Measurements from ENCODE around the gene TSPAN32. TPM values are rescaled to one million over a fixed set of nuclear protein-coding genes. Genes with fewer than 3 reads are reported as not detected.

The TSPAN32 gene
- total and polyA plus RNA-seq, 9 donors = 1.6 to 6.9 (median 2.9) TPM

- no peak overlapping the region for H3K4me3 ChIP-seq (ENCODE audit: low read length)
- DNase-seq = no peak
- 100% methylated on average over 1 of the region's 4 CpGs for WGBS (ENCODE audit: insufficient coverage)
- no peaks in the 10 kb centered on the region for H3K4me1 ChIP-seq (ENCODE audit: control insufficient read depth, insufficient read depth, low read length)
- H3K9me3 ChIP-seq (replicated peaks; ENCODE audit: control insufficient read depth, low read depth, low read length) = peaks cover 3% of the 10 kb centered on the region
- H3K27me3 ChIP-seq (ENCODE audit: control insufficient read depth, insufficient read depth, low read length) = no peaks in the 10 kb centered on the region
- no peaks in the 10 kb centered on the region for H3K36me3 ChIP-seq (ENCODE audit: control insufficient read depth, insufficient read depth, low read length)
- H3K27ac ChIP-seq (ENCODE audit: low read length) = no peak overlapping the region
Observed at GRCh38 chr11:2343502-2343901, 41.7 kb downstream of the TSPAN32 start.

GRCh38 chr11:2345050-2345449, 43.2 kb downstream of the TSPAN32 start:
- no peaks in the 10 kb centered on the region for H3K36me3 ChIP-seq (ENCODE audit: control insufficient read depth, insufficient read depth, low read length)
- H3K27ac ChIP-seq (ENCODE audit: low read length) = no peak overlapping the region
- no peaks in the 10 kb centered on the region for H3K27me3 ChIP-seq (ENCODE audit: control insufficient read depth, insufficient read depth, low read length)
- DNase-seq = no peak
- WGBS (ENCODE audit: insufficient coverage) = 100% methylated on average over 1 of the region's 2 CpGs
- H3K9me3 ChIP-seq (replicated peaks; ENCODE audit: control insufficient read depth, low read depth, low read length) = peaks cover 13% of the 10 kb centered on the region
- H3K4me1 ChIP-seq (ENCODE audit: control insufficient read depth, insufficient read depth, low read length) = no peaks in the 10 kb centered on the region
- no peak overlapping the region for H3K4me3 ChIP-seq (ENCODE audit: low read length)

GRCh38 chr11:2346014-2346413, 44.2 kb downstream of the TSPAN32 start:
- WGBS (ENCODE audit: insufficient coverage) = 79% methylated on average over 3 of the region's 4 CpGs
- H3K36me3 ChIP-seq (ENCODE audit: control insufficient read depth, insufficient read depth, low read length) = no peaks in the 10 kb centered on the region
- H3K9me3 ChIP-seq (replicated peaks; ENCODE audit: control insufficient read depth, low read depth, low read length) = peaks cover 14% of the 10 kb centered on the region
- H3K4me1 ChIP-seq (ENCODE audit: control insufficient read depth, insufficient read depth, low read length) = no peaks in the 10 kb centered on the region
- H3K27me3 ChIP-seq (ENCODE audit: control insufficient read depth, insufficient read depth, low read length) = no peaks in the 10 kb centered on the region
- H3K27ac ChIP-seq (ENCODE audit: low read length) = no peak overlapping the region
- DNase-seq = no peak
- H3K4me3 ChIP-seq (ENCODE audit: low read length) = no peak overlapping the region

- Histone ChIP-seq H3K4me3 (ENCODE audit: low read length) (no peak overlapping the region), H3K27me3 (ENCODE audit: control insufficient read depth, insufficient read depth, low read length) (no peaks in the 10 kb centered on the region), H3K36me3 (ENCODE audit: control insufficient read depth, insufficient read depth, low read length) (no peaks in the 10 kb centered on the region), H3K9me3 (replicated peaks; ENCODE audit: control insufficient read depth, low read depth, low read length) (peaks cover 14% of the 10 kb centered on the region), H3K4me1 (ENCODE audit: control insufficient read depth, insufficient read depth, low read length) (no peaks in the 10 kb centered on the region), H3K27ac (ENCODE audit: low read length) (no peak overlapping the region)
- no peak for DNase-seq
- WGBS (ENCODE audit: insufficient coverage) = 87% methylated on average over 9 of the region's 10 CpGs
Observed at GRCh38 chr11:2346586-2347307, 44.9 kb downstream of the TSPAN32 start.

GRCh38 chr11:2347308-2347830, 45.6 kb downstream of the TSPAN32 start:
- no peak for DNase-seq
- no peak overlapping the region for H3K27ac ChIP-seq (ENCODE audit: low read length)
- no peaks in the 10 kb centered on the region for H3K4me1 ChIP-seq (ENCODE audit: control insufficient read depth, insufficient read depth, low read length)
- no peaks in the 10 kb centered on the region for H3K27me3 ChIP-seq (ENCODE audit: control insufficient read depth, insufficient read depth, low read length)
- 96% methylated on average over 4 of the region's 9 CpGs for WGBS (ENCODE audit: insufficient coverage)
- H3K9me3 ChIP-seq (replicated peaks; ENCODE audit: control insufficient read depth, low read depth, low read length) = peaks cover 14% of the 10 kb centered on the region
- H3K4me3 ChIP-seq (ENCODE audit: low read length) = no peak overlapping the region
- H3K36me3 ChIP-seq (ENCODE audit: control insufficient read depth, insufficient read depth, low read length) = no peaks in the 10 kb centered on the region

GRCh38 chr11:2348986-2349385, 47.2 kb downstream of the TSPAN32 start:
- Histone ChIP-seq H3K9me3 (replicated peaks; ENCODE audit: control insufficient read depth, low read depth, low read length) (peaks cover 14% of the 10 kb centered on the region), H3K27me3 (ENCODE audit: control insufficient read depth, insufficient read depth, low read length) (no peaks in the 10 kb centered on the region), H3K4me3 (ENCODE audit: low read length) (no peak overlapping the region), H3K36me3 (ENCODE audit: control insufficient read depth, insufficient read depth, low read length) (no peaks in the 10 kb centered on the region), H3K4me1 (ENCODE audit: control insufficient read depth, insufficient read depth, low read length) (no peaks in the 10 kb centered on the region), H3K27ac (ENCODE audit: low read length) (no peak overlapping the region)
- DNase-seq = peak; percentile 27
- WGBS (ENCODE audit: insufficient coverage) = no CpG with 5 or more reads among the region's 1 CpG

GRCh38 chr11:2351701-2352100, 49.9 kb downstream of the TSPAN32 start:
- H3K9me3 ChIP-seq (replicated peaks; ENCODE audit: control insufficient read depth, low read depth, low read length) = peaks cover 11% of the 10 kb centered on the region
- WGBS (ENCODE audit: insufficient coverage) = 69% methylated on average over 2 of the region's 3 CpGs
- no peak overlapping the region for H3K27ac ChIP-seq (ENCODE audit: low read length)
- no peaks in the 10 kb centered on the region for H3K4me1 ChIP-seq (ENCODE audit: control insufficient read depth, insufficient read depth, low read length)
- H3K27me3 ChIP-seq (ENCODE audit: control insufficient read depth, insufficient read depth, low read length) = no peaks in the 10 kb centered on the region
- H3K36me3 ChIP-seq (ENCODE audit: control insufficient read depth, insufficient read depth, low read length) = no peaks in the 10 kb centered on the region
- H3K4me3 ChIP-seq (ENCODE audit: low read length) = no peak overlapping the region
- no peak for DNase-seq

- H3K36me3 ChIP-seq (ENCODE audit: control insufficient read depth, insufficient read depth, low read length) = no peaks in the 10 kb centered on the region
- no peaks in the 10 kb centered on the region for H3K4me1 ChIP-seq (ENCODE audit: control insufficient read depth, insufficient read depth, low read length)
- peaks cover 11% of the 10 kb centered on the region for H3K9me3 ChIP-seq (replicated peaks; ENCODE audit: control insufficient read depth, low read depth, low read length)
- H3K27ac ChIP-seq (ENCODE audit: low read length) = no peak overlapping the region
- no peak overlapping the region for H3K4me3 ChIP-seq (ENCODE audit: low read length)
- no peaks in the 10 kb centered on the region for H3K27me3 ChIP-seq (ENCODE audit: control insufficient read depth, insufficient read depth, low read length)
- DNase-seq = no peak
- WGBS (ENCODE audit: insufficient coverage) = 74% methylated on average over 4 of the region's 4 CpGs
Observed at GRCh38 chr11:2352420-2352819, 50.6 kb downstream of the TSPAN32 start.

GRCh38 chr11:2355000-2355644, 53.3 kb downstream of the TSPAN32 start:
- Histone ChIP-seq H3K4me3 (ENCODE audit: low read length) (no peak overlapping the region), H3K4me1 (ENCODE audit: control insufficient read depth, insufficient read depth, low read length) (no peaks in the 10 kb centered on the region), H3K27ac (ENCODE audit: low read length) (no peak overlapping the region), H3K9me3 (replicated peaks; ENCODE audit: control insufficient read depth, low read depth, low read length) (peaks cover under 1% of the 10 kb centered on the region), H3K27me3 (ENCODE audit: control insufficient read depth, insufficient read depth, low read length) (no peaks in the 10 kb centered on the region), H3K36me3 (ENCODE audit: control insufficient read depth, insufficient read depth, low read length) (no peaks in the 10 kb centered on the region)
- DNase-seq = no peak
- WGBS (ENCODE audit: insufficient coverage) = 73% methylated on average over 5 of the region's 7 CpGs

GRCh38 chr11:2357246-2357645, 55.4 kb downstream of the TSPAN32 start:
- Histone ChIP-seq H3K4me3 (ENCODE audit: low read length) (no peak overlapping the region), H3K36me3 (ENCODE audit: control insufficient read depth, insufficient read depth, low read length) (no peaks in the 10 kb centered on the region), H3K4me1 (ENCODE audit: control insufficient read depth, insufficient read depth, low read length) (no peaks in the 10 kb centered on the region), H3K27me3 (ENCODE audit: control insufficient read depth, insufficient read depth, low read length) (no peaks in the 10 kb centered on the region), H3K27ac (ENCODE audit: low read length) (no peak overlapping the region), H3K9me3 (replicated peaks; ENCODE audit: control insufficient read depth, low read depth, low read length) (no peaks in the 10 kb centered on the region)
- no peak for DNase-seq
- 86% methylated on average over 2 of the region's 8 CpGs for WGBS (ENCODE audit: insufficient coverage)
